ENCODE data around the gene STX16.

- TF ChIP-seq CTCF (IDR thresholded peaks at IDR 0.05) (no peak), POLR2A (IDR thresholded peaks at IDR 0.05) (no peak)
Measured at GRCh38 chr20:58618351-58619076, 32.6 kb upstream of the STX16 start.
